Left ventricle myocardium superior (tissue), 1 donor: ENCODE results near the gene TVP23A. TPM values are rescaled to one million over a fixed set of nuclear protein-coding genes. Genes with fewer than 3 reads are reported as not detected.

Source experiments
- ATAC-seq: fragments of 200-7000 bp; cut with Tn5 transposase; one replicate; pipeline ENCODE4 v1.9.1; 2020; ENCODE audit warnings: mild to moderate bottlenecking, moderate library complexity
- DNase-seq: peaks from one replicate; pipeline ENCODE4 v3.0.0-alpha.2; 2020
- intact Hi-C: fragments of 100-400 bp; cut with micrococcal nuclease; formaldehyde crosslinking; loops from one replicate; pipeline ENCODE4 v1.11.0; 2022
- total RNA-seq: library from RNA; stranded (reverse); fragmentation: NEBNext Ultra II Directional; extraction: Animal tissue kit (Norgen Biotek cat#: 25700); gene quantifications from one replicate; pipeline ENCODE4 v1.2.1, GENCODE V29; 2021
- donor health status: DM: no; HTN: yes; CAD: no; lungs with severe emphysema.

Gene TVP23A
- total RNA-seq, 1 donor from 2014 or later, result 0.47 TPM

- ATAC-seq (peak; percentile 89), DNase-seq (peak; percentile 91)
- intact Hi-C loops, result no loop called here
These were observed 80.1 kb downstream of the TVP23A start for GRCh38 chr16:10738231-10739077.

- intact Hi-C loops, result loop anchor here (2.0 kb wide), 1 partner anchor 222 kb away; no protein-coding TSS in a partner anchor
- DNase-seq, result no peak
- ATAC-seq, result peak; percentile 60
These were observed 81.4 kb downstream of the TVP23A start for GRCh38 chr16:10737068-10737625.

- DNase-seq (no peak), ATAC-seq (peak; percentile 70)
- intact Hi-C loops, result no loop called here
These were observed 86.8 kb downstream of the TVP23A start for GRCh38 chr16:10731790-10732189.

- ATAC-seq (no peak), DNase-seq (no peak)
- intact Hi-C loops, result no loop called here
These were observed 89.2 kb downstream of the TVP23A start for GRCh38 chr16:10729104-10730048.

DNA sequence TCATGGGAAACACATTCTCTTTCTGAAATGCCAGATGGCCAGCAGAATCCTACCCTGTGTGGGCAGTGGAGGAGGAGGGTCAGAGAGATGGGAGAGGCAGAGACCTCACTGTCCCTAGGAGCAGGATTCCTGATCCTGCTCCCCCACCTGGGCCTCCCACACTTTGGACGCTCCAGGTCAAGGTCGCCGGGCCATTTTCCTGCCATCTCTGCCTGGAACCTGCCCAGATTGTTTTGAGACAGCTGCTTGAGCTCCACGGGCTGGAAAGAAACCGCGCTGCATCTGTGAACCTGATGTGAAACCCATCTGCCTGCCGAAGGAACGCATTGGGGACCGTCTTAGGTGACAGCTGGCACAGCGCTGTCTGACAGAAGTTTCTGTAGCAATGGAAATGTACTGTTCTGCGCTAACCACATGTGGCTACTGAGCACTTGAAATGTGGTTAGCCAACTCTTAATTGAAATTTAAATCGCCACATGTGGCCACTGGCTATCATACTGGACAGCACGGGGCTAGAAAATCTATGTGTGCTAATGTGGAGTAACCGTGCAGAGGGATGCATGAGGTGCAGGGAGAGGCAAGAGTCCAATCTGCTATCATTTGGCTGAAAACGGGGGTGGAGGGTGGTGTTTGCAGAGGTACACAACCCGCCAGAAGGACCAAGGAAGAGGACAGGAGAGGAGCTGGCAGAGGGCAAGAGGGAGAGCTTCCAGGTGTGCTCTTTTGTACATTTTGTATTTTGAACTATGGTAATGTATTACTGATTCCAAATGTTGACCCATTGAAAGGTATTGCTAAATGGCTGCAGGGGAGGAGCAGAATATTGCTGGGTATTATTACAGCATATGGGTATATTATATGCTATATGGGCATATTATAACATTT lies 90.3 kb downstream of the TVP23A start:
- no peak for ATAC-seq
- DNase-seq, result no peak
- intact Hi-C loops, result no loop called here

Other genes with a start within 250 kb of the TVP23A start
- gene EMP2, start 238.2 kb downstream of the TVP23A start, total RNA-seq, result 96.4 TPM
- not detected for gene TEKT5, start 123.9 kb downstream of the TVP23A start, total RNA-seq
- 45.9 TPM for gene NUBP1, start 75.0 kb downstream of the TVP23A start, total RNA-seq
- gene CIITA, start 58.4 kb upstream of the TVP23A start, total RNA-seq, result 12.2 TPM
- gene DEXI, start 123.7 kb upstream of the TVP23A start, total RNA-seq, result 124 TPM
- gene CLEC16A, start 125.8 kb upstream of the TVP23A start, total RNA-seq, result 20.6 TPM